COLO668 (cell line): ENCODE results near the gene SLC27A3.

Source experiments
- DNase-seq: peaks from one replicate; lab custom pipeline; 2025; ENCODE audit not compliant: unreplicated experiment; lab: John Stamatoyannopoulos, UW

Gene SLC27A3

GRCh38 chr1:153796786-153797659 is 21.8 kb downstream of the SLC27A3 start:
- peak; percentile 87 for DNase-seq

- DNase-seq, result no peak
Measured at GRCh38 chr1:153798468-153798780, 23.2 kb downstream of the SLC27A3 start.

GRCh38 chr1:153799016-153799415 is 23.8 kb downstream of the SLC27A3 start:
- DNase-seq, result no peak

DNA sequence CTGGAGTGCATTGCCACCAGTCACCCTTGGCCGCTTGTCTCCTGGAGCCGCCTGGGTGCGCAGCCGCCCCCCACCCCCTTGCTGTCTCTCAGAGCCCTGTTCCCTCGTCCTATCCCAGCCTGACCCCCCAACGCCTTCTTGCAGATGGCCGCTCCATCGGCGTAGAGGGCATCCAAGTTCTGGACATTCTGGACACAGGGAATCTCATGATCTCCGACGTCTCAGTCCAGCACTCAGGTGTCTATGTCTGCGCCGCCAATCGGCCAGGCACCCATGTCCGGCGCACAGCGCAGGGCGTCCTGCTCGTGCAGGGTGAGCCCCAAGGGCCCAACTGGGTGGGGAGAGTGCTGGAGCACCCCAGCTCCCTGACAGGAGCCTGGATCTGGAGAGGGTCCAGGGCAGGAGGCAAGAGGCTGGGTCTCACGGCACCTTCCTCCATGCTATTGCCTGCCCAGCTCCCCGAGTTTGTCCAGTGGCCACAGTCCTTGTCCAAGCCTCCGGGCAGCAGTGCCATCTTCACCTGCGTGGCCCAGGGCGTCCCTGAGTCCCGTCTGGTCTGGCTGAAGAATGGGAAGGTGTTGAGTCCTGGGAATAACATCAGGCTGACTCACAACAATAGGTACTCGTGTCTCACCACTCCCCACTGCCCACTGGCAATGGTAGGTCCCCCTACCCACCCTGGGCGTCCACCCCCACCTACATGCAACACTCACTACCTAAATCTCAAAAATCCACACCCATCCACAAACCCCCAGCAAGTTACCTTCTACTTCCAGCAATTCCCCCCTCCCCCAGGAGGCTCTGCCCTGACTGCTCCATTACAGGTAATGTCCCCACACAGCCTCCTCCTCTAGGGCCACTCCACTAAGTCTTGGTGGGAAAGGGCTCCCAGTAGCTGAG is 24.6 kb downstream of the SLC27A3 start:
- DNase-seq, result no peak

GRCh38 chr1:153800516-153800915 is 25.3 kb downstream of the SLC27A3 start:
- no peak for DNase-seq

GRCh38 chr1:153801028-153801625 is 25.9 kb downstream of the SLC27A3 start:
- DNase-seq, result no peak

GRCh38 chr1:153801786-153802697 is 26.8 kb downstream of the SLC27A3 start:
- no peak for DNase-seq

GRCh38 chr1:153803470-153804056 is 28.4 kb downstream of the SLC27A3 start:
- DNase-seq, result no peak

GRCh38 chr1:153804112-153804511 is 28.9 kb downstream of the SLC27A3 start:
- no peak for DNase-seq

DNA sequence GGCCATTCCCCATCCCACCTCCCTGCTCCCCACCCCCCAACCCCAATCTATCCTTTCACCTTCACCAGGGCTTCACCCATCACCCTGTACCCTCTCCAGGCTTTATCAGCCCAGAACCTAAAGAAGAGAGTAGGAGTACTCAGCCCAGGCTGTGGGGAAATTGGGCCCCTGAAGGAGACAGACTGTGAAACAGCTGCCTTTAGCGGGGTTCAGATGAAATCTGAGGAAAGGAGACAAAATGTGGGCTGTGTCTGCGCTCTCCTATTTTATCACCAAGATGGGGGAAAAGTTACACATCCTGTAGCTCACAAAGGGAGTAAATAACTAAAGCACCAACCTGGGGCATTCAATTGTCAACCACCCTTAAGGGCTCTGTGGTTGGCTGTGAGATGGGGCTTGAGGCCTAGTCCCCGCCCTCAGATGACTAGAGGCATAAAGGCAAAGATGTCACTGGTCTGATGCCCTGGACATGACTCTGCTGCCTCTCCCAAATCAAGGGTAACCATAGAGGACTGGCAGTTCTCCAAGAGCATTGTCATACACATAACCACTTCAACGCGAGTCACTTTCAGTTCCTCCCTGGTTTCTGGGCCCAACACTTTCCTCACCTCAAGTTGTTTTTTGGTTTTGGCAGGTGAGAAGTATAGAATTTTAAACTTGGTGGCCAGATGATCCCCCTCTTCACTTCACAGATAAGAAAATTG is 30.0 kb downstream of the SLC27A3 start:
- DNase-seq, result no peak

DNA sequence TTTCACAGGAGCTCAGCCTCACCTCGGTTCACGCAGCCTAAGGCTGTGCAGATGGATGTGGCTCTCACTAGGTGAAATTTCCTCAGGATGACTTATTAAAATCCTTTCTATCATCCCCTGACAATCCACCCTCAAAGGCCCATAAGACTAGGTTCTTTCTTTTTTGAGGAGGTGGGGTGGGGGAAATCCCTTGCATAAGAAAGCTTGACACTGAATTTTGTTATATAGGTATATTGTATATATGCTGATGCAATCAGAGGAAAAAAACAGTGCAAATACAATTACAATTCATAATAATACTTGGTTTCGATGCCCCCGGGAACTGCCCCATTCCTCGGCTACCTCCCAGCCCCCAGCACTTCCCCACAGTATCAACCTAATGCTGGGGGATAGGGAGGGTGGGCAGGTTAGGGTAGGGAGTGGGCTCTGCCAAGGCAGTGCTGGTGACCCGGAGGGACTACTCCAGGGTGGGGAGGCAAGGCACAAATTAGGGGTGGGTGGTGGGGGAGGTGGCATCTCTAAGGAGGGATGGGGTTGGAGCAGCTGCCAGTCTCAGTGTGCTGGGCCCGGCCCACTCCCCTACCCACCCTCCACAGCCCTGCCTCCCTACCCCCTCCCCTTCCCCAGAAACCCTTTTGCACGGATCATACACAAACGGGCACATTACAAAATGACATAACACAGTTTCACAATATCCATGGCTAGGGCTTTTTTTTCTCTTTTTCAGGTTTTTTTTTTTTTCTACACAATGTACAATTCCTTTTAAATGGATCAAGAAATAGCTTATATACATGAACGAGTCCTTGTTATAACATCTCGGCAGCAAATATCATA is 30.9 kb downstream of the SLC27A3 start:
- no peak for DNase-seq

DNA sequence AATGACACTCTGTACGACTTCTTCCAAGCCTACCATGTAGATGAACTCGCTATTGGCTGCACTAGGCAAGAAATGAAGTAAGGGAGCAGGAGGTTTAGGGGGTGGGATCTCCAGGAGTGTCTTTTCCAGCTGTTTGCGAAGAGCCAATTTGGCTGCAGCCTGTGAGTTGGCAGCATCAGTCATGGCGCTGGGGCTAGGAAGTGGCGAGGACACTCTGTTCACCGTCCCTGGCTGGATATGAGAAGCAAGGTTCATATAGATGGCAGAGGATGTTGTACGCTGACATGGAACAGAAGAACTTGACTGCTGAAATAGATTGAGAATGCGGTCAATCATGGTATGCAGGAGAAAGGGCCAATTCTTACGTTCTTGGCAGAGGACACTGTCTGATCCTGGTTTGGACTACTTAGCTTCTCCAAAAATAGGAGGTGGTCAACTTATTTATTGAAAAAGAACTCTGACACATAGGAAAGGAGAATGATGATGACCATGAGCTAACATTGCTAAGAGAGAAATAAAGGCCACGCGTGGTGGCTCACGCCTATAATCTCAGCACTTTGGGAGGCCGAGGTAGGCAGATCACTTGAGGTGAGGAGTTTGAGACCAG is 41.2 kb downstream of the SLC27A3 start:
- DNase-seq, result no peak

- DNase-seq, result no peak
Measured at GRCh38 chr1:153818876-153819275, 43.7 kb downstream of the SLC27A3 start.

DNA sequence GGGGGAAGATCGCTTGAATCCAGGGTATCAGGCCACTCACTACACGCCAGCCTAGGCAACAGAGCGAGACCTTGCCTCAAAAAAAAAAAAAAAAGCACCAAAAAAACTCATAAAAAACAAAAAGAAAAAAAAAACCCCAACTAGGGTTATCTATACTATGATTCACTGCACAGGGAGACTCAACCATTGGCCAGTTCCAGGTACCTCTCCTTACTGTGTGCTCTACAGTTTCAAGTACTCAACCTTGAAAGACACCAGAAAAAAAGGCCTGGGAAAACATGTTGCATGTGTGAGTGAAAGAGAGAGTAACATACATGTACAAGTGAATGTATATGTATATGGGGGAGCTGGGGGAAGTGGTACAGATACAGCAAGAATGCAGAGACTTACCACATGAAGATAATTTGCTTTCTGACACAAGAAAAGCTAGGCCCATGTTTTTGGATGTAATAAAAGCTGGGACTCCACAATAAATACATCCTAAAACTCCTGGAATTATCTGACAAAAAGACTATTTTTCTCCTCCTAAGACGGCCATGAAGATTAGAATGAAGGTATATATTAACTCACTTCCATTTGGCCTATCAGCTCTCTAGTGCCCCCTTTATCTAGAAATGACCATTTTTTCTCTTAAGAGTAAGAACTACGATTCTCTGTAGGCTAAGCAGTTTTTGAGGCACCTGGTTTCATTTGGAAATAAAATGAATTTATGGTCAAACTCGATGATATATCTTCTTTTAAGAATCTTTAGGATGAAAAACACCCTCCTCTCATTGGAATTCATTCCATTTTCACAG is 52.2 kb downstream of the SLC27A3 start:
- no peak for DNase-seq
